ENCODE results near the gene NR6A1.

- TF ChIP-seq YY1 (IDR thresholded peaks at IDR 0.05; ENCODE audit: insufficient read depth, insufficient read length): no peak
- TF ChIP-seq ZNF274 (IDR thresholded peaks at IDR 0.05; ENCODE audit: low read depth, low read length): no peak
- no peak for TF ChIP-seq SUZ12 (IDR thresholded peaks at IDR 0.05; ENCODE audit: extremely low read depth, insufficient read depth, insufficient read length)
These were observed 52.2 kb downstream of the NR6A1 start for GRCh38 chr9:124718928-124719327.
